GM10248 (cell line): ENCODE data around the gene KCNT1.

Experiments
- CTCF ChIA-PET: fragments of 300-600 bp; sonication (Branson Sonifier 250); formaldehyde crosslinking; extraction: SDS; loops from one replicate; lab custom pipeline; 2021; ENCODE audit warnings: antibody characterized with exemption; lab: Yijun Ruan, JAX
- POLR2A ChIA-PET: fragments of 350-650 bp; sonication (Branson Sonifier 250); formaldehyde crosslinking; extraction: SDS; loops from one replicate; lab custom pipeline; 2020; ENCODE audit warnings: antibody characterized with exemption; lab: Yijun Ruan, JAX
- DNase-seq: peaks from one replicate; pipeline ENCODE4 v3.0.0; 2012; ENCODE audit errors: extremely low spot score
- CTCF ChIP-seq: IDR thresholded peaks from 2 replicates; pipeline ENCODE4 v1.5.1; 2012; ENCODE audit warnings: mild to moderate bottlenecking, low read depth; ENCODE audit errors: extremely low read depth, missing control alignments, control extremely low read depth

The KCNT1 gene

GRCh38 chr9:135743021-135743420 lies 41.0 kb downstream of the KCNT1 start:
- POLR2A ChIA-PET: no interaction called here
- CTCF ChIA-PET: no interaction called here
- TF ChIP-seq CTCF: no peak
- DNase-seq: no peak

GRCh38 chr9:135743546-135744332 lies 41.8 kb downstream of the KCNT1 start:
- ChIA-PET CTCF (no interaction called here), POLR2A (no interaction called here)
- no peak for TF ChIP-seq CTCF
- DNase-seq: no peak

GRCh38 chr9:135744333-135745070 lies 42.5 kb downstream of the KCNT1 start:
- POLR2A ChIA-PET: no interaction called here
- DNase-seq: no peak
- no peak for TF ChIP-seq CTCF
- CTCF ChIA-PET: no interaction called here

- ChIA-PET POLR2A (no interaction called here), CTCF (no interaction called here)
- no peak for TF ChIP-seq CTCF
- no peak for DNase-seq
Observed at GRCh38 chr9:135745189-135745588, 43.2 kb downstream of the KCNT1 start.

GRCh38 chr9:135745686-135746324 lies 43.8 kb downstream of the KCNT1 start:
- no peak for DNase-seq
- POLR2A ChIA-PET: interaction anchor here (0.6 kb wide), 1 partner anchor 116 kb away, joined by 6 read pairs; no protein-coding TSS in a partner anchor
- TF ChIP-seq CTCF: no peak
- CTCF ChIA-PET: no interaction called here

- CTCF ChIA-PET: no interaction called here
- no peak for TF ChIP-seq CTCF
- no peak for DNase-seq
- POLR2A ChIA-PET: interaction anchor here (0.6 kb wide), 1 partner anchor 116 kb away, joined by 6 read pairs; no protein-coding TSS in a partner anchor
Observed at GRCh38 chr9:135746565-135746964, 44.6 kb downstream of the KCNT1 start.
